ENCODE results near the gene GPR35.

DNA sequence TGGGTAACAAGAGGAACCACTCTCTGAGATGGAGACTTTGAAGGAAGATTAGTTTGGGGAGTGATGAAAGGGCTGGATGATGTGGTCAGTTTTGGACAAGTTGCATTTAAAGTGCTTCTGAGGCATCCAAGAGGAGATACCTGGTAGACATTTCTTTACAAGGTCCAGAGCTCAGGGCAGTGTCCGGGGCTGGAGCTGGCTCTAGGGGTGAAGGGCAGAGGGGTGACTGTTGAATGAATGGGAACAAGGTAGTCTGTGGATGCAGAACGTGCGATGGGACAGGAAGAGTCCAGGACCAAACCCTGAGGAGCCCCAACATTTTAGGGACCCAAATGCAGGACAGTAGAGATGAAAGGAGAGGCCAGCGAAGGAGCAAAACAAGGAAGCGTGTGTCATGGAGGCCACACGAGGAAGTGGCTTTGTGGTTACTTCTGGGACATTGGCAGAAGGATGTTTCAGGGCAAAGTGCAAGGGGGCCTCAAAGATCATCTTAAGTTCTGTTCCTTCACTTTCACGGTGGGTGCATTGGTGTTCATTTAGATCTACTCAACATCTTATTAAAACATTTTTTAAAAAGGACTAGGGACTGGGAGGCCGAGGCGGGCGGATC lies 13.6 kb upstream of the GPR35 start:
- TF ChIP-seq FOXK2 (IDR thresholded peaks at IDR 0.05): no peak
- TF ChIP-seq TARDBP (IDR thresholded peaks at IDR 0.05): no peak
- no peak for TF ChIP-seq FOXA1 (IDR thresholded peaks at IDR 0.05)
- TF ChIP-seq BHLHE40 (IDR thresholded peaks at IDR 0.05; ENCODE audit: borderline replicate concordance): no peak
- TF ChIP-seq, protein P1, sequence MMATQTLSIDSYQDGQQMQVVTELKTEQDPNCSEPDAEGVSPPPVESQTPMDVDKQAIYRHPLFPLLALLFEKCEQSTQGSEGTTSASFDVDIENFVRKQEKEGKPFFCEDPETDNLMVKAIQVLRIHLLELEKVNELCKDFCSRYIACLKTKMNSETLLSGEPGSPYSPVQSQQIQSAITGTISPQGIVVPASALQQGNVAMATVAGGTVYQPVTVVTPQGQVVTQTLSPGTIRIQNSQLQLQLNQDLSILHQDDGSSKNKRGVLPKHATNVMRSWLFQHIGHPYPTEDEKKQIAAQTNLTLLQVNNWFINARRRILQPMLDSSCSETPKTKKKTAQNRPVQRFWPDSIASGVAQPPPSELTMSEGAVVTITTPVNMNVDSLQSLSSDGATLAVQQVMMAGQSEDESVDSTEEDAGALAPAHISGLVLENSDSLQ (IDR thresholded peaks at IDR 0.05): no peak
- TF ChIP-seq CTBP1 (IDR thresholded peaks at IDR 0.05; ENCODE audit: borderline replicate concordance): no peak
- no peak for TF ChIP-seq SP1 (IDR thresholded peaks at IDR 0.05)
- TF ChIP-seq ARNT (IDR thresholded peaks at IDR 0.05): no peak
- no peak for TF ChIP-seq SUZ12 (IDR thresholded peaks at IDR 0.05)
- TF ChIP-seq FOXM1 (IDR thresholded peaks at IDR 0.05; ENCODE audit: borderline replicate concordance): no peak
- no peak for TF ChIP-seq ZNF384 (IDR thresholded peaks at IDR 0.05)

All from HEK293T (cell line).